Heart right ventricle (tissue), 16 donors: Measurements from ENCODE around the gene COA8. TPM values are rescaled to one million over a fixed set of nuclear protein-coding genes. Genes with fewer than 3 reads are reported as not detected.
A peak's percentile ranks its signal among the peaks of the same experiment; 100 is the strongest.

Experiments used
- ATAC-seq, 8 donors: fragments of 200-7000 bp; cut with Tn5 transposase; one replicate each; pipeline ENCODE4 v1.9.1; 2020; ENCODE audit warnings: mild to moderate bottlenecking in 8 of 8, moderate library complexity in 8 of 8, moderate number of reproducible peaks in 1 of 8
- DNase-seq, 2 donors: peaks; one replicate each; pipeline ENCODE4 v3.0.0-alpha.2; 2020
- H3K27ac ChIP-seq, 10 donors: fragments of 200-600 bp; sonication (generic) in 2 of 10; one replicate each; pipeline versions ENCODE4 v1.5.0 to v1.8.0; 2020 to 2022; ENCODE audit warnings: mild to moderate bottlenecking in 3 of 10
- H3K27me3 ChIP-seq, 7 donors: fragments of 200-600 bp; one replicate each; pipeline ENCODE4 v1.8.0; 2021 to 2022; ENCODE audit warnings: mild to moderate bottlenecking in 2 of 7
- H3K36me3 ChIP-seq, 9 donors: fragments of 200-600 bp; sonication (generic) in 1 of 9; one replicate each; pipeline versions ENCODE4 v1.5.0 to v1.8.0; 2020 to 2022; ENCODE audit warnings: mild to moderate bottlenecking in 2 of 9
- H3K4me1 ChIP-seq, 9 donors: fragments of 200-600 bp; sonication (generic) in 1 of 9; one replicate each; pipeline versions ENCODE4 v1.5.0 to v1.8.0; 2020 to 2022; ENCODE audit warnings: mild to moderate bottlenecking in 4 of 9
- H3K4me3 ChIP-seq, 10 donors: fragments of 200-600 bp; sonication (generic) in 2 of 10; one replicate each; pipeline versions ENCODE4 v1.5.0 to v1.8.0; 2020 to 2022; ENCODE audit warnings: mild to moderate bottlenecking in 7 of 10, moderate library complexity in 2 of 10
- H3K9me3 ChIP-seq, 11 donors: fragments of 200-600 bp in 10 of 11; sonication (generic) in 2 of 11; one replicate each; pipeline versions ENCODE4 v1.5.0 to v1.8.0; 2013 to 2022; ENCODE audit warnings: mild to moderate bottlenecking in 2 of 11, control low read depth in 1 of 11, moderate library complexity in 1 of 11
- CTCF ChIP-seq, 9 donors: fragments of 200-600 bp; sonication (generic) in 2 of 9; IDR thresholded peaks; one replicate each; pipeline versions ENCODE4 v1.5.0 to v1.8.0; 2021 to 2022; ENCODE audit warnings: antibody characterized with exemption in 9 of 9, mild to moderate bottlenecking in 5 of 9, moderate library complexity in 1 of 9
- WGBS, 2 donors: extraction: QIAGEN DNeasy Blood & Tissue Kit; methylation state at CpG; one replicate each; pipeline ENCODE4 v1.1.7; 2013; ENCODE audit warnings: inconsistent platforms in 1 of 2; 5-methylcytosine and 5-hydroxymethylcytosine counted together
- intact Hi-C, 10 donors: fragments of 100-400 bp; cut with DNase I; formaldehyde crosslinking; loops; one replicate each; pipeline versions ENCODE4 v1.11.1 to v1.14.2; 2022
- polyA plus RNA-seq, 2 donors: library from polyadenylated mRNA; stranded (reverse); fragments of 200-250 nt; gene quantifications; one replicate each; pipeline ENCODE4 v1.2.3, GENCODE V29; 2013
- total RNA-seq, 10 donors: library from RNA; stranded (reverse); fragmentation: NEBNext Ultra II Directional in 3 of 10; extraction: Animal tissue kit (Norgen Biotek cat#: 25700) in 3 of 10; gene quantifications; one replicate each; pipeline versions ENCODE4 v1.2.1 to v1.2.4, GENCODE V29; 2021 to 2023
- donor health status: Arrhythmogenic right ventricular cardiomyopathy.
- donor health status: ischemic (EF 13 %, LVEDD 7.1; RV severe dilation, severe dysfunction).
- donor health status: healthy with polysubstance abuse.
- donor health status: DM: no; HTN: yes; CAD: no.
- donor health status: DM: no; HTN: no; CAD: no.
- donor health status: ischemic (EF 25% LVEDD 6.9; RV normal size, moderate dysfunction).
- donor health status: ischemic (EF 25% LVEDD 5.7; RV mildly dilated, moderate dysfunction).
- donor health status: healthy.
- donor health status: DM: yes; HTN: yes; CAD: no.
- donor health status: Ischemic cardiomyopathy.
- donor health status: ischemic (EF 35%, LVEDD 5.7; RV mildly dilated, moderate dysfunction).
- donor health status: nonischemic (EF 11% LVEDD 7.7; RV severe dilation, severe dysfunction).
- donor health status: DM: yes; HTN: yes; CAD: no.
- donor health status: PGD.
- donor health status: ischemic (EF 29% LVEDD 5.4; RV normal size, mild dysfunction).
- donor health status: nonischemic (EF 23%, LVEDD 6.1; RV moderate dilation, normal function).

COA8 gene
- total and polyA plus RNA-seq, 12 donors, result 33.3 to 141 (median 43.8) TPM

GRCh38 chr14:103559766-103560165, 3.0 kb upstream of the COA8 start:
- peaks cover 0 to 49% (median 17%) of the 10 kb centered on the region in 9 donors for H3K36me3 ChIP-seq
- ATAC-seq (no peak), DNase-seq (no peak)
- H3K27me3 ChIP-seq, result no peaks in the 10 kb centered on the region
- no peak for TF ChIP-seq CTCF (IDR thresholded peaks at IDR 0.05)
- peaks cover 10 to 89% (median 71%) of the 10 kb centered on the region in 9 donors for H3K4me1 ChIP-seq
- H3K4me3 ChIP-seq, result no peak overlapping the region
- intact Hi-C loops, result loop anchor here in 3 of 10 donors (10.0 kb wide), 3 partner anchors 125 to 415 kb away; no protein-coding TSS in a partner anchor
- 52 to 61% methylated on average over 9 of the region's 9 CpGs for WGBS, 2 donors
- peak overlapping the region in 7 of 10 donors; percentile 13 to 99 (median 93) for H3K27ac ChIP-seq
- no peaks in the 10 kb centered on the region for H3K9me3 ChIP-seq

GRCh38 chr14:103560691-103561090, 2.1 kb upstream of the COA8 start:
- Histone ChIP-seq H3K9me3 (no peaks in the 10 kb centered on the region), H3K27ac (peak overlapping the region in 6 of 10 donors; percentile 97 to 100 (median 99)), H3K4me1 (peaks cover 10 to 88% (median 69%) of the 10 kb centered on the region in 9 donors), H3K36me3 (peaks cover 0 to 49% (median 17%) of the 10 kb centered on the region in 9 donors), H3K4me3 (peak overlapping the region in 5 of 10 donors; percentile 96 to 100 (median 99)), H3K27me3 (no peaks in the 10 kb centered on the region)
- ATAC-seq (no peak), DNase-seq (no peak)
- no peak for TF ChIP-seq CTCF (IDR thresholded peaks at IDR 0.05)
- 72 to 76% methylated on average over 8 of the region's 8 CpGs for whole genome bisulfite sequencing, 2 donors
- intact Hi-C loops, result loop anchor here in 3 of 10 donors (10.0 kb wide), 3 partner anchors 124 to 414 kb away; no protein-coding TSS in a partner anchor

GRCh38 chr14:103561381-103562178, 1.2 kb upstream of the COA8 start:
- peak in 1 of 2 donors; percentile 71 for DNase-seq
- peak; percentile 39 to 78 (median 62) for ATAC-seq
- whole genome bisulfite sequencing, 2 donors, result 8 to 9% methylated on average over 36 of the region's 36 CpGs
- peak overlapping the region; percentile 92 to 100 (median 98) for H3K27ac ChIP-seq
- no peaks in the 10 kb centered on the region for H3K27me3 ChIP-seq
- H3K4me3 ChIP-seq, result peak overlapping the region; percentile 92 to 100 (median 99)
- peaks cover 10 to 88% (median 69%) of the 10 kb centered on the region in 9 donors for H3K4me1 ChIP-seq
- no peaks in the 10 kb centered on the region for H3K9me3 ChIP-seq
- intact Hi-C loops, result loop anchor here in 3 of 10 donors (10.0 kb wide), 3 partner anchors 123 to 413 kb away; no protein-coding TSS in a partner anchor
- TF ChIP-seq CTCF (IDR thresholded peaks at IDR 0.05), result no peak
- peaks cover 0 to 48% (median 17%) of the 10 kb centered on the region in 9 donors for H3K36me3 ChIP-seq

GRCh38 chr14:103562179-103562428, 656 bp upstream of the COA8 start:
- H3K4me3 ChIP-seq, result peak overlapping the region; percentile 92 to 100 (median 99)
- peak overlapping the region; percentile 92 to 100 (median 98) for H3K27ac ChIP-seq
- H3K9me3 ChIP-seq, result no peaks in the 10 kb centered on the region
- H3K4me1 ChIP-seq, result peaks cover 10 to 87% (median 63%) of the 10 kb centered on the region in 9 donors
- H3K36me3 ChIP-seq, result peaks cover 0 to 49% (median 17%) of the 10 kb centered on the region in 9 donors
- WGBS, 2 donors, result 0 to 2% methylated on average over 24 to 25 of the region's 25 CpGs
- intact Hi-C loops, result loop anchor here in 3 of 10 donors (10.0 kb wide), 3 partner anchors 123 to 413 kb away; no protein-coding TSS in a partner anchor
- H3K27me3 ChIP-seq, result no peaks in the 10 kb centered on the region
- ATAC-seq (peak; percentile 63 to 81 (median 72)), DNase-seq (peak; percentile 52 to 57)
- TF ChIP-seq CTCF (IDR thresholded peaks at IDR 0.05), result no peak
